Measurements from ENCODE around the gene CNIH2.

GRCh38 chr11:66292543-66293332 is 14.8 kb downstream of the CNIH2 start:
- no peak for TF ChIP-seq CTCF (IDR thresholded peaks at IDR 0.05)
- TF ChIP-seq POLR2A (IDR thresholded peaks at IDR 0.05) = no peak

Data from Peyer's patch (tissue), 4 donors.